NCI-H2196 treated with DMSO at 0.1 percent for 48 hours (cell line): ENCODE data around the gene GLP2R.

Source experiments
- DNase-seq: peaks from one replicate; lab custom pipeline; 2025; ENCODE audit not compliant: unreplicated experiment; lab: John Stamatoyannopoulos, UW

The GLP2R gene

DNA sequence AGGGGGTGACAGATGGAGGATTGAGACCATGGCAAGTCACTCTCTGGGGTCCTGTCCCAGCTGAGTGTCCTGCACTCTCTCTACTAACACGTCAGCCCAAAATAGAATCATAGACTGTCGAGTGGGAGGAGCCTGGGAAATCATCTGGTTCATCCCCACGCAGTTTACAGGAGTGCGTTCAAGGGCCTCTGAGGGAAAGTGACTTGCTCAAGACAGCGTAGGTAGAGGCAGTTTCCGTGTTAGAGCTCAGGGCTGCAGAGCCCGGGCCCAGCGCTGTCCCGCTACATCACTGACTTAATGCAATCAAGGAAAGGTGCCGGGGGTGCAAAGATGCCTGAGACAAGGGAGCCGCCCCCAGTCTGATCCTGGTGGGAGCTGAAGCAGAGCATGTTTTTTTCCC, 14.2 kb upstream of the GLP2R start:
- no peak for DNase-seq

DNA sequence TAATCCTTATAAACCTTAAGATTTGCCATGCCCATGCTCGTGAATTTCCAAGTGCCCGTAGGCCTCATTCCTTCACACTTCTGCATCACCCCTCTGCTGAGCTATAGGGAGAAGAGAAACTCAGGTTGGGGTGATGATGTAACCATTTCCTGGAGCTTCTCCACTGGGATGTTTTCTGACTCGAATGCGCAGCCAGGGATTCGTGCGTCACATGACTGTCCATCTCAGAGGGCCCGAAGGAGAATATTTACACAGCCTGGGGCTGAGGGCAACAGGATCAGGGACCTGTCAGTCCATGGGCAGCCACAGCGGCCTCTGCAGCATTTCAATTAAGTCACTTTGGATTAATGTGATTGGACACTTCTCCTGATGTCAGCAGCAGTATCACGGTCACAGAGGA, 12.6 kb upstream of the GLP2R start:
- DNase-seq, result no peak

- DNase-seq, result no peak
Observed at GRCh38 chr17:9814337-9814945, 11.3 kb upstream of the GLP2R start.

DNA sequence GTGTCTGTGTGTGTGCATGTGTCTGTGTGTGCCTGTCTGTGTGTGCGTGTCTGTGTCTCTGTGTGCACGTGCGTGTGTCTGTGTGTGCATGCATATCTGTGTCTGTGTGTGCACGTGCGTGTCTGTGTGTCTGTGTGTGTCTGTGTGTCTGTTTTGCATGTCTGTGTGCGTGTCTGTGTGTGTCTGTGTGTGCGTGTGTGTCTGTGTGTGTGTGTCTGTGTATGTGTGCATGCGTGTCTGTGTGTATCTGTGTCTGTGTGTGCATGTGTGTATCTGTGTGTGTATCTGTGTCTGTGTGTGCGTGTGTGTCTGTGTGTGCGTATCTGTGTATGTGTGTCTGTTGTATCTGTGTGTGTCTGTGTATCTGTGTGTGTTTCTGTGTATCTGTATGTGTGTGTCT, 9.3 kb upstream of the GLP2R start:
- no peak for DNase-seq

DNA sequence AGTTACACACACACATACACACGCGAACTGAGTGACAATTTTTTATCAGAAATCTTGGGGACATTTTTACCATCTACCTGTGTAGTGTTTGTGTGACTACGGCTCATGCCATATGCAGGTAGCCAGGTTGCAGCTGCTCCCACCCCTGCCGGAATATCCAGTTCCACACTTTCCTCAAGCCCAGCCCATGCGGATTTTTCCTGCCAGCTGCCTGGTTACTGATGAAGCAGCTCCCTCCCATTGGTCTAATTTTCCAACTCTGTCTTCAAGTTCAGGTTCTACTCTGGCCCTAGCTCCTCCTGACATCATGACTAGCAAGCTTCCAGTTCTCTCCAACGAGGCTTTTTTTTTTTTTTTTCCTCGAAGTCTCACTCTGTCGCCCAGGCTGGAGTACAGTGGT, 8.6 kb upstream of the GLP2R start:
- DNase-seq, result peak; percentile 18

- no peak for DNase-seq
Observed at GRCh38 chr17:9818760-9819159, 7.0 kb upstream of the GLP2R start.

GRCh38 chr17:9820448-9820847, 5.3 kb upstream of the GLP2R start:
- no peak for DNase-seq

GRCh38 chr17:9821921-9822320, 3.8 kb upstream of the GLP2R start, which contains the start of gene GSG1L2:
Gene GSG1L2 (minus strand): TSS chr17:9822079. CDS start chr17:9822071, 8 bp downstream.
- DNase-seq, result no peak

- no peak for DNase-seq
Observed at GRCh38 chr17:9824094-9824493, 1.6 kb upstream of the GLP2R start.

GRCh38 chr17:9824797-9825338, 856 bp upstream of the GLP2R start:
- DNase-seq, result no peak

DNA sequence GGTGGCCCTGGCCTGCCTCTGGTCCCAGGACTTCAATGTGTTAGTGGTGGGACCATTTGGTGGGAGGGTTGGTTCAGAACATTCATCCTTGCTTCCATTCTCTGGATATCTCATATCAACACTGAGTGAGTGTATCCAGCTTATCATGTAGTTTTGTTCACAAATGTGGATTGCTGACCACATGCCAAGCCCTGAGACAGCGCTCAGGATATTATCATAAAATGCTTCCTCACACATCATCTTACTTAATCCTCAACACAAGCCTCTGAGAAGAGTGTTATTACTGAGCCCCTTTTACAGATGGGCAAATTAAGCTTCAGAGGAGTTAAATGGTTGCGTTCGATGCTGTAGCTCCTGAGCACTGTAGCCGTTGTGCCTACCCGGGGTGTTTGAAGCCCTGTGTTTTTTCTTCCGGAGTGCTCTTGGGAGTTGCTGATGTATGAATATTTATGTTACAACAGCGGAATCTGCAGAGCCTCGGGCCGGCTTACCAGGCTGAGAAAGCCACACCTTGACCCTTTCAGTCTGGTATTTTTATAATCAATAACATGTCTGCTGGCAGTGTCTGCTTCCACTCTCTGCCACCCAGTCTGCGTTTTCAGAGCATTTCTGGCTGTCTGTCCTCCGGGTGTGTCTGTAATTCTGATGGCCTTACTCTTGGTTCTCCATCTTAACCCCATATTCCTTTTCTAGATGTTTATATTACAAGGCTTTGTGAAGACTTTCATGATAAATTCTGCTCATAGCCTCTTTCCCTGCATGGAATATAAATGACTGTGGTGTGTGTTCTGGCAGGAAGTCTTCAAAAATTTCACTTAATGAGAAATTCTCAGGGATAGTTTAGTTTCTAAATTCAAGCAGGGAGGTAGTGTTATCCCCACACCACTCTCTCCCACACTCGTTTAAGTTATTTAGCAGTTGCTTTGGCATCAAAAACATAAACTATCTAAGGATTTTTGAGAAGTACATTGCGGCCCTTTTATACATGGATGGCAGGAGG, 2.9 kb downstream of the GLP2R start:
- no peak for DNase-seq

DNA sequence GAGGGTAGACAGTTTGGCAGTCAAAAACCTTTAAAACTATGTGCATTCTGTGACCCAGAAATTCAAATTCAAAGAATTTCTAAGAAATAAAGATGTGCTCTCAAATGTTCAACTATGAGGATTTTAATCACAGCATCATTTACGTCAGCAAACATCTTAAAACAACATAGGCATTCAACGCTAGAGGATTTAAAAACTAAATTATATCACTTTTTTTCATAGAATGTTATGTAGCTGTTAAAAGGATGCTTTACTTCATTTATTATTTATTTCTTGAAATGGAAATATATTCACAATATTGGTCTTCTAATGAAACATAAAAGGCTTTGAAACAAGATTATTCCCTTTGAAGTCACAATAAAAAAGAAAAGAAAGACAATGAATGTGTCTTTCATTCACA, 3.6 kb downstream of the GLP2R start:
- no peak for DNase-seq

- DNase-seq, result no peak
Observed at GRCh38 chr17:9830711-9831110, 5.0 kb downstream of the GLP2R start.

GRCh38 chr17:9833922-9834321, 8.2 kb downstream of the GLP2R start:
- DNase-seq, result no peak

GRCh38 chr17:9837551-9838471, 12.1 kb downstream of the GLP2R start:
- DNase-seq, result no peak

GRCh38 chr17:9839433-9839832, 13.7 kb downstream of the GLP2R start:
- no peak for DNase-seq

DNA sequence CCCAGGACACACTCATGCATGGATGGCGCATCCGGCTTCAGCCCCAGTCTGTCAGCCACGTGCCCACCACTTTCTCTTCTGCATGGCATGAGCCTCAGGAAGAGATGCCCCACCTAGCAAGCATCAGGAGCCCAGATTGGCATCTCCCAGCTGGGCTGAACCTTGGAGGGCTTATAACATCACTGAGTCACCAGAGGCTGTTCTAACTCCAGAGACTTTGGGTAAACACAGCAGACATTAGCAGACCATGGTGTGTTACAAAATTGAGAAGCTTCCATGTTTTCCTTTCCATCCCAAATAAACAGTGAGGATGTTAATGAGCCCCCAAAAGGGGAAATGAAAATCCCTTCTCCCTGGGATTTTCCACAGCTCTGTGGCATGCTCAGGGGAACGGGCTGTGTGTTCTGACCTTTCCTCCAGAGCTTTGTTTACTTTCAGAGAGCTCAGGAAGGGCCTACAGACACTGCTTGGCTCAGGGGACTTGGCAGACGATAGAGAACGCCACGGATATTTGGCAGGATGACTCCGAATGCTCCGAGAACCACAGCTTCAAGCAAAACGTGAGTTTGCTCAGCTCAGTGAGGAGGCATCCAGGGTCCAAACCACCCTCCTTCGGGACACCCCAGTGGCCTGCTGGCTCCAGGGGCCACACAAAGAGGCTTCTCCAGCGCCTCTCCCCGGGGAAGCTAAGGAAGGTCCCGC, 16.5 kb downstream of the GLP2R start:
- DNase-seq, result no peak

DNA sequence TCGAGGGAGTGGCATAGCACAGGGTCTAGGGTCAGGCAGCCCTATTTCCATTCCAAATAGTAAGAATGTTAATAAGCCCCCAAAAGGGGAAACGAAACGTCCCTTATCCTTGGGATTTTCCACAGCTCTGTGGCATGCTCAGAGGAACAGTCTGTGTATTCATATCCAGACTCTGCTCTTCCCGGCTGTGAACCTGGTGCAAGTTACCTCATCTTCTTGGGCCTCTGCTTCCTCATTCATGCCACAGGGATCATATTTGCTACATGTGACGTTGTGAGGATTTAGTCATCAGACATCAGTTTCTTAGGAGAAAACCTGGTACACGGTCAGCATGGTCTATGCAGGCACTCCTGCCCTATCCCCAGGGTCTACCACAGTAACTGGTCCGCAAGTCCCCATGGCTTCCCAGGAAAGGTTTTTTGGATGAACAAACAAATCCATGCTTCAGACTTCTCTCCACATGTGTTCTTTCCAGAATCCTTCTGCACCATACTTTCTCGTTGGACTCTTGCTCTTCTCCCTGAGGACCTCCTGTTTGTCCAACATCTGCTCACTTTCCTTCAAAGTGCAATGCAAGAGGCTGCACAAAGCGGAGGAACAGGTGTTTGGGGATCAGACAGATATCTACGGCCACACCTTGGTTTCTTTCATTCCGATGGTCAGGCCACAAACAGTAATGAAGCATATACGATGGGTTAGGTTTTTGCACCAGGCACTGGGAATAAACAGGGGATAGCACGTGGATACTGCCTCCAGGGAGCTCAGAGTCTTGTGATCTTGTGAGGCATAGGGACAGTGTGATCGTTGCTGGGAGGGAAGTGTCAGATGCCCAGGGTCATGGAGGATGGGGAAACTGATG, 17.7 kb downstream of the GLP2R start:
- DNase-seq, result no peak

GRCh38 chr17:9844153-9844552, 18.4 kb downstream of the GLP2R start:
- no peak for DNase-seq
